SK-N-SH treated with all-trans-retinoic acid at 6 μM for 48 hours (cell line): ENCODE results near the gene MAP7.

Experiments
- ATAC-seq: fragments of 200-7000 bp; cut with Tn5 transposase; 3 replicates; pipeline ENCODE4 v1.9.1; 2020; ENCODE audit warnings: mild to moderate bottlenecking, moderate library complexity
- BACH2 ChIP-seq: fragments of 250-450 bp; sonication (Bioruptor Pico); IDR thresholded peaks from 2 replicates; pipeline ENCODE4 v1.9.0; 2021; ENCODE audit warnings: mild to moderate bottlenecking, borderline replicate concordance
- CREB5 ChIP-seq: fragments of 250-450 bp; sonication (Bioruptor Pico); IDR thresholded peaks from 2 replicates; pipeline ENCODE4 v1.5.1; 2020; ENCODE audit warnings: low read depth, mild to moderate bottlenecking, moderate library complexity
- ESRRG ChIP-seq: fragments of 250-450 bp; sonication (Bioruptor Pico); IDR thresholded peaks from 2 replicates; pipeline ENCODE4 v1.6.1; 2021; ENCODE audit warnings: mild to moderate bottlenecking
- ISL1 ChIP-seq: fragments of 250-450 bp; sonication (Bioruptor Pico); IDR thresholded peaks from 2 replicates; pipeline ENCODE4 v2.1.2; 2022; ENCODE audit warnings: mild to moderate bottlenecking, moderate library complexity
- OSR1 ChIP-seq: fragments of 250-450 bp; sonication (Bioruptor Pico); IDR thresholded peaks from 2 replicates; pipeline ENCODE4 v1.8.0; 2022; ENCODE audit warnings: moderate library complexity, mild to moderate bottlenecking, inconsistent platforms
- PATZ1 ChIP-seq: fragments of 250-450 bp; sonication (Bioruptor Pico); IDR thresholded peaks from 2 replicates; pipeline ENCODE4 v1.8.0; 2020; ENCODE audit warnings: mild to moderate bottlenecking, moderate library complexity, borderline replicate concordance
- POU6F1 ChIP-seq: fragments of 250-450 bp; sonication (Bioruptor Pico); IDR thresholded peaks from 2 replicates; pipeline ENCODE4 v1.8.0; 2021; ENCODE audit warnings: low read depth, mild to moderate bottlenecking, moderate library complexity, borderline replicate concordance
- SNAI2 ChIP-seq: fragments of 250-450 bp; sonication (Bioruptor Pico); IDR thresholded peaks from 2 replicates; pipeline ENCODE4 v1.5.0; 2020; ENCODE audit warnings: mild to moderate bottlenecking, moderate library complexity
- TSHZ2 ChIP-seq: fragments of 250-450 bp; sonication (Bioruptor Pico); IDR thresholded peaks from 2 replicates; pipeline ENCODE4 v1.5.0; 2020; ENCODE audit warnings: mild to moderate bottlenecking, moderate library complexity
- ZC3H10 ChIP-seq: fragments of 250-450 bp; sonication (Bioruptor Pico); IDR thresholded peaks from 2 replicates; pipeline ENCODE4 v1.5.1; 2021; ENCODE audit warnings: mild to moderate bottlenecking, moderate library complexity
- ZFP30 ChIP-seq: fragments of 450-650 bp; formaldehyde crosslinking; IDR thresholded peaks from 2 replicates; pipeline ENCODE4 v1.5.0; 2022; ENCODE audit warnings: mild to moderate bottlenecking, moderate library complexity
- ZNF8 ChIP-seq: fragments of 450-650 bp; formaldehyde crosslinking; IDR thresholded peaks from 2 replicates; pipeline ENCODE4 v1.5.0; 2020; ENCODE audit warnings: mild to moderate bottlenecking, moderate library complexity

The MAP7 gene

GRCh38 chr6:136410201-136411024, 139.8 kb downstream of the MAP7 start (continued):
- TF ChIP-seq PATZ1 = no peak
- TF ChIP-seq ESRRG (CRISPR knock-in tag) = no peak
- TF ChIP-seq SNAI2 (CRISPR knock-in tag) = no peak
- TF ChIP-seq ZNF8 (CRISPR knock-in tag) = no peak
- no peak for TF ChIP-seq ZFP30 (CRISPR knock-in tag)

GRCh38 chr6:136409597-136409996, 140.6 kb downstream of the MAP7 start:
- no peak for ATAC-seq

More at GRCh38 chr6:136409597-136409996, 140.6 kb downstream of the MAP7 start:
- TF ChIP-seq ZC3H10 (CRISPR knock-in tag) (no peak), ZFP30 (CRISPR knock-in tag) (no peak), TSHZ2 (CRISPR knock-in tag) (no peak), POU6F1 (CRISPR knock-in tag) (no peak), BACH2 (CRISPR knock-in tag) (no peak), OSR1 (CRISPR knock-in tag) (no peak), PATZ1 (no peak), CREB5 (CRISPR knock-in tag) (no peak), ISL1 (no peak)
